Measurements from ENCODE around the gene RAB28.

Gene RAB28

GRCh38 chr4:13441506-13441905, 42.6 kb downstream of the RAB28 start:
- H3K4me3 ChIP-seq (ENCODE audit: low read depth, low read length, poor library complexity, severe bottlenecking), result no peak overlapping the region
- no peaks in the 10 kb centered on the region for H3K79me2 ChIP-seq (ENCODE audit: insufficient read depth, low read length)
- no peaks in the 10 kb centered on the region for H3K27me3 ChIP-seq (ENCODE audit: insufficient read depth, low read length)
- no peak overlapping the region for H2AFZ ChIP-seq (ENCODE audit: low read length)
- no peaks in the 10 kb centered on the region for H3K9me3 ChIP-seq (ENCODE audit: low read length)
- no peak for TF ChIP-seq CTCF (IDR thresholded peaks at IDR 0.05; ENCODE audit: low read length)
- no peak for TF ChIP-seq EZH2 (IDR thresholded peaks at IDR 0.05; ENCODE audit: borderline replicate concordance, low read length)
- H3F3A ChIP-seq (ENCODE audit: insufficient read depth, low read length), result no peaks in the 10 kb centered on the region
- no peaks in the 10 kb centered on the region for H3K36me3 ChIP-seq (ENCODE audit: insufficient read depth, low read length)
- no peak overlapping the region for H3K4me2 ChIP-seq (ENCODE audit: low read length)
- no peaks in the 10 kb centered on the region for H4K20me1 ChIP-seq (ENCODE audit: insufficient read depth, low read length)
- H3K4me1 ChIP-seq (ENCODE audit: insufficient read depth, low read length, severe bottlenecking), result no peaks in the 10 kb centered on the region
- no peak overlapping the region for H3K27ac ChIP-seq (ENCODE audit: low read depth, low read length, poor library complexity, severe bottlenecking)
- no peaks in the 10 kb centered on the region for H3K9me2 ChIP-seq (ENCODE audit: low read depth, low read length)
- H3K9ac ChIP-seq (ENCODE audit: low read length), result no peak overlapping the region

DNA sequence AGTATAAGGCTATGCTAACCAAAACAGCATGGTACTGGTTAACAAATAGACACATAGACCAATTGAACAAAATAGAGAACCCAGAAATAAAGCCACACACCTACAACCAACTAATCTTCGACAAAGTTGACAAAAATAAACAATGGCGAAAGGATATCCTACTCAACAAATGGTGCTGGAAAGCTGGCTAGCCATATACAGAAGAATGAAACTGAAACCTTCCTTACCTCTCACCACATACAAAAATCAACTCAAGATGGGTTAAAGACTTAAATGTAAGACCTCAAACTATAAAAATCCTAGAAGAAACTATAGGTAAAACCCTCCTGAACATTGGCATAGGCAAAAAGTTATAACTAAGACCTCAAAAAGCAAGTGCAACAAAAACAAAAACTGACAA, 47.2 kb downstream of the RAB28 start:
- Histone ChIP-seq H3F3A (ENCODE audit: insufficient read depth, low read length) (no peaks in the 10 kb centered on the region), H2AFZ (ENCODE audit: low read length) (no peak overlapping the region), H3K4me2 (ENCODE audit: low read length) (no peak overlapping the region), H3K9ac (ENCODE audit: low read length) (no peak overlapping the region), H3K4me1 (ENCODE audit: insufficient read depth, low read length, severe bottlenecking) (peaks cover 7% of the 10 kb centered on the region), H3K79me2 (ENCODE audit: insufficient read depth, low read length) (no peaks in the 10 kb centered on the region), H3K27me3 (ENCODE audit: insufficient read depth, low read length) (no peaks in the 10 kb centered on the region), H3K27ac (ENCODE audit: low read depth, low read length, poor library complexity, severe bottlenecking) (no peak overlapping the region), H3K9me3 (ENCODE audit: low read length) (no peaks in the 10 kb centered on the region), H3K9me2 (ENCODE audit: low read depth, low read length) (no peaks in the 10 kb centered on the region), H3K4me3 (ENCODE audit: low read depth, low read length, poor library complexity, severe bottlenecking) (no peak overlapping the region), H4K20me1 (ENCODE audit: insufficient read depth, low read length) (no peaks in the 10 kb centered on the region), H3K36me3 (ENCODE audit: insufficient read depth, low read length) (no peaks in the 10 kb centered on the region)
- no peak for TF ChIP-seq CTCF (IDR thresholded peaks at IDR 0.05; ENCODE audit: low read length)
- no peak for TF ChIP-seq EZH2 (IDR thresholded peaks at IDR 0.05; ENCODE audit: borderline replicate concordance, low read length)

DNA sequence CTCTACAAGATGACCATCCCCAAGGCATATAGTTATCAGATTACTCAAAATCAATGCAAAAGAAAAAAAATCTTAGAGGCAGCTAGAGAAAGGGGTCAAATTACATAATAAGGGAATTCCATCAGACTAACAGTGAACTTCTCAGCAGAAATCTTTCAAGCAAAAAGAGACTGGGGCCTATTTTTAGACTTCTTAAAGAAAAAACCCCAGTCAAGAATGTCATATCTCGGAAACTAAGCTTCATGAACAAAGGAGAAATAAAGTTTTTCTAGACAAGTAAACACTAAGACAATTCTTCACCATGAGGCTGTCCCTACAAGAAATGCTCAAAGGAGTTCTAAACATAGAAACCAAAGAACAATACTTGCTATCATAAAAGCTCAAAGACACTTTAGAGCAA, 51.7 kb downstream of the RAB28 start:
- no peaks in the 10 kb centered on the region for H3F3A ChIP-seq (ENCODE audit: insufficient read depth, low read length)

More for the DNA sequence above, 51.7 kb downstream of the RAB28 start:
- H3K4me1 ChIP-seq (ENCODE audit: insufficient read depth, low read length, severe bottlenecking), result peaks cover 7% of the 10 kb centered on the region
- H3K79me2 ChIP-seq (ENCODE audit: insufficient read depth, low read length), result no peaks in the 10 kb centered on the region
- no peaks in the 10 kb centered on the region for H3K9me3 ChIP-seq (ENCODE audit: low read length)
- TF ChIP-seq CTCF (IDR thresholded peaks at IDR 0.05; ENCODE audit: low read length) (no peak), EZH2 (IDR thresholded peaks at IDR 0.05; ENCODE audit: borderline replicate concordance, low read length) (no peak)
- no peak overlapping the region for H3K4me2 ChIP-seq (ENCODE audit: low read length)
- no peaks in the 10 kb centered on the region for H3K27me3 ChIP-seq (ENCODE audit: insufficient read depth, low read length)
- H3K4me3 ChIP-seq (ENCODE audit: low read depth, low read length, poor library complexity, severe bottlenecking), result no peak overlapping the region
- no peaks in the 10 kb centered on the region for H4K20me1 ChIP-seq (ENCODE audit: insufficient read depth, low read length)
- no peak overlapping the region for H3K27ac ChIP-seq (ENCODE audit: low read depth, low read length, poor library complexity, severe bottlenecking)
- H3K36me3 ChIP-seq (ENCODE audit: insufficient read depth, low read length), result no peaks in the 10 kb centered on the region
- H3K9ac ChIP-seq (ENCODE audit: low read length), result no peak overlapping the region
- no peaks in the 10 kb centered on the region for H3K9me2 ChIP-seq (ENCODE audit: low read depth, low read length)
- H2AFZ ChIP-seq (ENCODE audit: low read length), result no peak overlapping the region
